ENCODE data around the gene DNAJB12.

Gene DNAJB12

DNA sequence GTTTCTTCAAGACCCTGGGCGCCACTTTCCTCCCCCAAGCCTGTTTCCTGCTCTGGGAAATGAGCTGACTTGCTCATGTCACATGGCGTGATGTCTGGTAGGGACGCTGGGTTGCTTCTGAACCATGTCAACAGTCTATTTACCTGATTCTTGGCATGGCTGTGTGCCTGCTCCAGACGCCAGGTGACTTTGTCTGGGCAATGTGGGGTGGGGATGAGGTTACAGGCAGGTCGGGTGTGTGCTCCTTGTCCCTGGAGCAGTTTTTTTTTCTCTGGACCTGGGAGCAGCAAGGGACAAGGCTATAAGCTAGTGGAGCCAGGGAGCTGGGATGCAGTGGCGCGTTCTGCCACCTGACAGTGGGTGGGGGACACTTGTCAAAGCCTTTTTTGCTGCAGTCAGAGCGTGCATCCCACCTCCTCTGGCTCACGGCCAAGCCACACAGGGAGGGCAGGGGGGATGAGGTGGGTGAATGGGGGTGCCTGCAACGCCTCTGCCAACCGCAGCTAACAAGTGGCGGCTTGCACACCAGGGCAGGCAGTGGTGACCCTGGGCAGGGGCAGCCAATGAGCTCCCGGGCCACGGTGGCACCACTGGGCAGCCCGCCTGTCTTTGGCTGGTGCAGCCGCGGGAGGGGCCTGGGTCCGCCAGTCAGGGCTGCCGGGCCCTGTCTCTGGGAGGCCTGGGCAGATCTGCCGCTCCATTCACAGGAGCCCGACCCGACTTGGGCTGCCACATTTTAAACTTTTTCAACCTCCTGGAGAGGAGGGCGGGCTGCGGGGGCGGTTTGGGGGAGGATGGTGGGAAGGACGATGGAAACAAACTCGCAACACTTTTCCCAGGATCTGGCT is 22.9 kb downstream of the DNAJB12 start (continued):
- TF ChIP-seq ZNF214 (tag by site-specific recombination; IDR thresholded peaks at IDR 0.05; ENCODE audit: borderline replicate concordance) (no peak), ZNF274 (IDR thresholded peaks at IDR 0.05; ENCODE audit: low read length) (no peak), ZNF274 (tag by site-specific recombination; IDR thresholded peaks at IDR 0.05; ENCODE audit: borderline replicate concordance) (no peak), ZNF521 (tag by site-specific recombination; IDR thresholded peaks at IDR 0.05) (no peak), KLF10 (tag by site-specific recombination; IDR thresholded peaks at IDR 0.05) (0 out of 2 replicates have a peak, but pooled peaks have one; percentile 5), ZEB2 (tag by site-specific recombination; IDR thresholded peaks at IDR 0.05) (peak; percentile 85), YY1 (tag by site-specific recombination; IDR thresholded peaks at IDR 0.05) (no peak), ZNF660 (tag by site-specific recombination; IDR thresholded peaks at IDR 0.05) (peak; percentile 41; the same call in 1 of the 2 replicates), OVOL3 (tag by site-specific recombination; IDR thresholded peaks at IDR 0.05) (0 out of 2 replicates have a peak, but pooled peaks have one; percentile 27), BCL11A (tag by site-specific recombination; IDR thresholded peaks at IDR 0.05; ENCODE audit: low read depth) (no peak), ZNF416 (tag by site-specific recombination; IDR thresholded peaks at IDR 0.05) (no peak), ZNF658 (tag by site-specific recombination; IDR thresholded peaks at IDR 0.05) (no peak), ZBTB11 (tag by site-specific recombination; conservative IDR thresholded peaks at IDR 0.05; ENCODE audit: low read depth) (no peak), ZNF785 (tag by site-specific recombination; IDR thresholded peaks at IDR 0.05) (no peak), KLF1 (tag by site-specific recombination; IDR thresholded peaks at IDR 0.05) (peak; percentile 78), ZNF48 (tag by site-specific recombination; IDR thresholded peaks at IDR 0.05) (no peak), SCRT2 (tag by site-specific recombination; IDR thresholded peaks at IDR 0.05) (peak; percentile 98), SCRT1 (tag by site-specific recombination; IDR thresholded peaks at IDR 0.05; ENCODE audit: borderline replicate concordance) (peak; percentile 95), ZNF280C (tag by site-specific recombination; IDR thresholded peaks at IDR 0.05) (no peak), ZNF2 (tag by site-specific recombination; IDR thresholded peaks at IDR 0.05) (peak; percentile 83), TSHZ1 (tag by site-specific recombination; IDR thresholded peaks at IDR 0.05; ENCODE audit: borderline replicate concordance) (no peak), EGR2 (tag by site-specific recombination; IDR thresholded peaks at IDR 0.05; ENCODE audit: low read depth) (peak; percentile 97), FEZF1 (tag by site-specific recombination; IDR thresholded peaks at IDR 0.05) (peak; percentile 92), ZNF223 (tag by site-specific recombination; IDR thresholded peaks at IDR 0.05) (no peak), ZNF580 (tag by site-specific recombination; IDR thresholded peaks at IDR 0.05) (no peak; the same call in 1 of the 2 replicates), ZNF112 (tag by site-specific recombination; IDR thresholded peaks at IDR 0.05) (no peak), ZNF623 (tag by site-specific recombination; IDR thresholded peaks at IDR 0.05) (no peak), ZNF184 (tag by site-specific recombination; IDR thresholded peaks at IDR 0.05) (no peak), YY2 (tag by site-specific recombination; IDR thresholded peaks at IDR 0.05) (no peak), ZNF114 (tag by site-specific recombination; IDR thresholded peaks at IDR 0.05) (no peak)
- TF ChIP-seq, protein P1, sequence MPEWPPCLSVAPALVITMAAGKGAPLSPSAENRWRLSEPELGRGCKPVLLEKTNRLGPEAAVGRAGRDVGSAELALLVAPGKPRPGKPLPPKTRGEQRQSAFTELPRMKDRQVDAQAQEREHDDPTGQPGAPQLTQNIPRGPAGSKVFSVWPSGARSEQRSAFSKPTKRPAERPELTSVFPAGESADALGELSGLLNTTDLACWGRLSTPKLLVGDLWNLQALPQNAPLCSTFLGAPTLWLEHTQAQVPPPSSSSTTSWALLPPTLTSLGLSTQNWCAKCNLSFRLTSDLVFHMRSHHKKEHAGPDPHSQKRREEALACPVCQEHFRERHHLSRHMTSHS (tag by site-specific recombination; IDR thresholded peaks at IDR 0.05), result no peak
